HepG2 (cell line): ENCODE measurements around the gene HK2. TPM values are rescaled to one million over a fixed set of nuclear protein-coding genes. Genes with fewer than 3 reads are reported as not detected.

Experiments
- AHDC1 ChIP-seq: sonication (generic); formaldehyde crosslinking; IDR thresholded peaks from 2 replicates; pipeline ENCODE4 v1.5.1; 2020; ENCODE audit warnings: mild to moderate bottlenecking, missing genetic modification reagents, borderline replicate concordance
- AHR ChIP-seq: IDR thresholded peaks from 2 replicates; pipeline ENCODE4 v1.6.1; 2018; ENCODE audit warnings: missing genetic modification reagents, missing compliant biosample characterization
- ARID2 ChIP-seq: sonication (generic); formaldehyde crosslinking; IDR thresholded peaks from 2 replicates; pipeline ENCODE4 v1.8.1; 2022; ENCODE audit warnings: mild to moderate bottlenecking, missing genetic modification reagents, borderline replicate concordance
- ATF5 ChIP-seq: sonication (generic); formaldehyde crosslinking; IDR thresholded peaks from 2 replicates; pipeline ENCODE4 v1.4.0; 2020; ENCODE audit warnings: mild to moderate bottlenecking, low read depth, missing genetic modification reagents
- EEA1 ChIP-seq: sonication (generic); formaldehyde crosslinking; IDR thresholded peaks from 2 replicates; pipeline ENCODE4 v1.5.1; 2020; ENCODE audit warnings: mild to moderate bottlenecking, missing genetic modification reagents, borderline replicate concordance
- MTF2 ChIP-seq: sonication (generic); formaldehyde crosslinking; IDR thresholded peaks from 2 replicates; pipeline ENCODE4 v1.5.0; 2020; ENCODE audit warnings: missing genetic modification reagents, borderline replicate concordance
- NFAT5 ChIP-seq: sonication (generic); formaldehyde crosslinking; IDR thresholded peaks from 2 replicates; pipeline ENCODE4 v1.4.0; 2020; ENCODE audit warnings: missing genetic modification reagents
- TCF7 ChIP-seq: sonication (generic); IDR thresholded peaks from 2 replicates; pipeline ENCODE4 v1.6.1; 2016; ENCODE audit warnings: antibody characterized with exemption, low read depth
- ZFP62 ChIP-seq: sonication (generic); formaldehyde crosslinking; IDR thresholded peaks from 2 replicates; pipeline ENCODE4 v1.4.0; 2020; ENCODE audit warnings: missing genetic modification reagents
- ZNF350 ChIP-seq: sonication (generic); formaldehyde crosslinking; IDR thresholded peaks from 2 replicates; pipeline ENCODE4 v1.4.0; 2020; ENCODE audit warnings: mild to moderate bottlenecking, low read depth, missing genetic modification reagents, borderline replicate concordance
- ZNF430 ChIP-seq: sonication (generic); formaldehyde crosslinking; IDR thresholded peaks from 2 replicates; pipeline ENCODE4 v1.9.0; 2021; ENCODE audit warnings: mild to moderate bottlenecking, missing genetic modification reagents
- ZNF572 ChIP-seq: sonication (generic); formaldehyde crosslinking; IDR thresholded peaks from 2 replicates; pipeline ENCODE4 v1.5.1; 2020; ENCODE audit warnings: mild to moderate bottlenecking, missing genetic modification reagents
- ZSCAN25 ChIP-seq: sonication (generic); formaldehyde crosslinking; IDR thresholded peaks from 2 replicates; pipeline ENCODE4 v1.8.0; 2022; ENCODE audit warnings: mild to moderate bottlenecking, missing genetic modification reagents
- polyA plus RNA-seq, 8 experiments: library from polyadenylated mRNA; depleted of rRNA in 3 of 8; stranded (reverse) in 7 of 8; unstranded in 1 of 8; fragments of >200 nt; fragmentation: Illumina TruSeq in 4 of 8; extraction: Trizol in 4 of 8; gene quantifications; 2 replicates each; pipeline versions ENCODE4 v1.2.1 to v1.2.3, GENCODE V29; 2011 to 2016; ENCODE audit warnings: low read depth in 4 of 8, missing spikeins in 1 of 8, mixed read lengths in 1 of 8; ENCODE audit not compliant: insufficient read depth in 1 of 8
- total RNA-seq, 5 experiments: library from RNA; depleted of rRNA; stranded (reverse); fragments of >200 nt; fragmentation: Illumina TruSeq; extraction: Trizol; gene quantifications; 2 replicates each; pipeline ENCODE4 v1.2.3, GENCODE V29; 2016; ENCODE audit warnings: low read depth in 1 of 5
- TF ChIP-seq, protein P1 (sequence below): sonication (generic); formaldehyde crosslinking; IDR thresholded peaks from 2 replicates; pipeline ENCODE4 v1.8.1; 2023; ENCODE audit warnings: missing genetic modification reagents, mild to moderate bottlenecking, borderline replicate concordance

The HK2 gene
- total and polyA plus RNA-seq, 2 of the 13 experiments (the other 11 are each of a cell fraction or from before 2014, with no cell fraction given) = 13.2 to 101 TPM

- no peak; the same call in 1 of the 2 replicates for TF ChIP-seq NFAT5
- TF ChIP-seq ATF5 = 0 out of 2 replicates have a peak, but pooled peaks have one; percentile 91
- TF ChIP-seq MTF2 = peak; percentile 92; the same call in 1 of the 2 replicates
- TF ChIP-seq AHR (CRISPR knock-in tag) = no peak
- peak; percentile 81; the same call in 1 of the 2 replicates for TF ChIP-seq ZSCAN25 (CRISPR knock-in tag)
- peak; percentile 40; the same call in 1 of the 2 replicates for TF ChIP-seq ZNF350 (CRISPR knock-in tag)
- TF ChIP-seq ZFP62 = 0 out of 2 replicates have a peak, but pooled peaks have one; percentile 32
- TF ChIP-seq ARID2 = no peak
- TF ChIP-seq AHDC1 (CRISPR knock-in tag) = no peak
- 0 out of 2 replicates have a peak, but pooled peaks have one; percentile 28 for TF ChIP-seq TCF7
- peak; percentile 53 for TF ChIP-seq ZNF572 (CRISPR knock-in tag)
- TF ChIP-seq, protein P1, sequence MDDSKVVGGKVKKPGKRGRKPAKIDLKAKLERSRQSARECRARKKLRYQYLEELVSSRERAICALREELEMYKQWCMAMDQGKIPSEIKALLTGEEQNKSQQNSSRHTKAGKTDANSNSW (CRISPR knock-in tag) = peak; percentile 29; the same call in 1 of the 2 replicates
- TF ChIP-seq EEA1 (CRISPR knock-in tag) = 0 out of 2 replicates have a peak, but pooled peaks have one; percentile 71
- peak; percentile 82 for TF ChIP-seq ZNF430 (CRISPR knock-in tag)
These were observed 1.1 kb downstream of the HK2 start (continued) for GRCh38 chr2:74834792-74835755.
